HEK293 (cell line): Measurements from ENCODE around the gene CGB2.

ENCODE experiments used
- CTCF ChIA-PET: fragments of 350-600 bp; formaldehyde crosslinking; extraction: SDS; loops from one replicate; lab custom pipeline; 2021; ENCODE audit warnings: antibody characterized with exemption; lab: Yijun Ruan, JAX
- POLR2A ChIA-PET: fragments of 300-600 bp; formaldehyde crosslinking; extraction: SDS; loops from one replicate; lab custom pipeline; 2020; ENCODE audit warnings: antibody characterized with exemption, inconsistent platforms; lab: Yijun Ruan, JAX
- H3K27ac ChIP-seq: fragments of 200-500 bp; sonication (Bioruptor generic); 2 replicates; pipeline ENCODE4 v1.5.1; 2014; ENCODE audit warnings: low read depth, low read length, control low read depth, inconsistent platforms; ENCODE audit errors: extremely low read depth
- H3K36me3 ChIP-seq, 2 experiments: fragments of 200-500 bp in 1 of 2; sonication (Bioruptor generic) in 1 of 2; 1 replicate in 1 of 2; 2 replicates in 1 of 2; pipeline ENCODE4 v1.5.1; 2014 to 2017; ENCODE audit warnings: inconsistent platforms in 2 of 2, low read length in 2 of 2; ENCODE audit not compliant: control insufficient read depth in 2 of 2, insufficient read depth in 1 of 2
- H3K4me1 ChIP-seq: fragments of 200-500 bp; sonication (Bioruptor generic); 2 replicates; pipeline ENCODE4 v1.5.1; 2014; ENCODE audit warnings: mild to moderate bottlenecking, low read length, inconsistent platforms; ENCODE audit not compliant: control insufficient read depth, insufficient read depth
- H3K4me3 ChIP-seq: 2 replicates; pipeline ENCODE4 v1.5.1; 2011; ENCODE audit warnings: low read depth, mild to moderate bottlenecking, control low read depth, low read length, moderate library complexity
- H3K9me3 ChIP-seq: fragments of 200-500 bp; sonication (Bioruptor generic); 2 replicates; pipeline ENCODE4 v1.5.1; 2014; ENCODE audit warnings: low read depth, low read length, inconsistent platforms; ENCODE audit not compliant: control insufficient read depth, insufficient read depth
- EGR2 ChIP-seq: fragments of 450-650 bp; formaldehyde crosslinking; IDR thresholded peaks from 2 replicates; pipeline ENCODE4 v1.5.1; 2016; ENCODE audit warnings: low read depth, missing biosample characterization, missing genetic modification characterization
- KLF9 ChIP-seq: fragments of 450-650 bp; formaldehyde crosslinking; IDR thresholded peaks from 2 replicates; pipeline ENCODE4 v1.5.1; 2016; ENCODE audit warnings: missing biosample characterization, missing genetic modification characterization, low read depth
- RBAK ChIP-seq: fragments of 450-650 bp; formaldehyde crosslinking; IDR thresholded peaks from 2 replicates; pipeline ENCODE4 v1.5.1; 2016; ENCODE audit warnings: missing biosample characterization, missing genetic modification characterization
- ZBTB17 ChIP-seq: fragments of 450-650 bp; formaldehyde crosslinking; IDR thresholded peaks from 2 replicates; pipeline ENCODE4 v1.5.1; 2016; ENCODE audit warnings: missing biosample characterization, missing genetic modification characterization
- ZBTB21 ChIP-seq: fragments of 450-650 bp; formaldehyde crosslinking; IDR thresholded peaks from 2 replicates; pipeline ENCODE4 v1.5.1; 2017; ENCODE audit warnings: missing biosample characterization, missing genetic modification characterization
- ZFHX2 ChIP-seq: fragments of 450-650 bp; formaldehyde crosslinking; conservative IDR thresholded peaks from 2 replicates; pipeline ENCODE4 v1.5.1; 2016; ENCODE audit warnings: missing biosample characterization, missing genetic modification characterization
- ZIC2 ChIP-seq: fragments of 450-650 bp; formaldehyde crosslinking; IDR thresholded peaks from 2 replicates; pipeline ENCODE4 v1.5.1; 2016; ENCODE audit warnings: missing biosample characterization, missing genetic modification characterization
- ZNF114 ChIP-seq: fragments of 450-650 bp; formaldehyde crosslinking; IDR thresholded peaks from 2 replicates; pipeline ENCODE4 v1.5.0; 2017; ENCODE audit warnings: missing biosample characterization, missing genetic modification characterization
- ZNF184 ChIP-seq: fragments of 450-650 bp; IDR thresholded peaks from 2 replicates; pipeline ENCODE4 v1.5.1; 2018; ENCODE audit warnings: missing biosample characterization, mild to moderate bottlenecking, missing genetic modification characterization
- ZNF202 ChIP-seq: fragments of 450-650 bp; formaldehyde crosslinking; IDR thresholded peaks from 2 replicates; pipeline ENCODE4 v1.5.1; 2016; ENCODE audit warnings: missing biosample characterization, missing genetic modification characterization, borderline replicate concordance
- ZNF23 ChIP-seq: fragments of 450-650 bp; formaldehyde crosslinking; IDR thresholded peaks from 2 replicates; pipeline ENCODE4 v1.5.1; 2016; ENCODE audit warnings: missing biosample characterization, missing genetic modification characterization, borderline replicate concordance
- ZNF248 ChIP-seq: fragments of 450-650 bp; formaldehyde crosslinking; IDR thresholded peaks from 2 replicates; pipeline ENCODE4 v1.5.1; 2017; ENCODE audit warnings: missing biosample characterization, missing genetic modification characterization
- ZNF274 ChIP-seq, 2 experiments: fragments of 200-500 bp in 1 of 2; fragments of 450-650 bp in 1 of 2; sonication (Bioruptor generic) in 1 of 2; formaldehyde crosslinking in 1 of 2; IDR thresholded peaks; 2 replicates each; pipeline versions ENCODE4 v1.5.1 to v1.6.1; 2014 to 2016; ENCODE audit warnings: borderline replicate concordance in 1 of 2, inconsistent platforms in 1 of 2, low read length in 1 of 2, missing biosample characterization in 1 of 2, missing genetic modification characterization in 1 of 2
- ZNF335 ChIP-seq: fragments of 450-650 bp; formaldehyde crosslinking; conservative IDR thresholded peaks from 2 replicates; pipeline ENCODE4 v1.5.1; 2016; ENCODE audit warnings: missing biosample characterization, missing genetic modification characterization
- ZNF350 ChIP-seq: fragments of 450-650 bp; formaldehyde crosslinking; IDR thresholded peaks from 2 replicates; pipeline ENCODE4 v1.5.0; 2017; ENCODE audit warnings: missing biosample characterization, mild to moderate bottlenecking, missing genetic modification characterization
- ZNF394 ChIP-seq: fragments of 450-650 bp; formaldehyde crosslinking; IDR thresholded peaks from 2 replicates; pipeline ENCODE4 v1.5.1; 2016; ENCODE audit warnings: missing biosample characterization, missing genetic modification characterization, mild to moderate bottlenecking, moderate library complexity, borderline replicate concordance
- ZNF398 ChIP-seq: fragments of 450-650 bp; formaldehyde crosslinking; IDR thresholded peaks from 2 replicates; pipeline ENCODE4 v1.5.1; 2017; ENCODE audit warnings: missing biosample characterization, missing genetic modification characterization
- ZNF473 ChIP-seq: fragments of 450-650 bp; formaldehyde crosslinking; IDR thresholded peaks from 2 replicates; pipeline ENCODE4 v1.5.1; 2017; ENCODE audit warnings: missing biosample characterization, missing genetic modification characterization
- ZNF501 ChIP-seq: fragments of 450-650 bp; formaldehyde crosslinking; IDR thresholded peaks from 2 replicates; pipeline ENCODE4 v1.5.1; 2016; ENCODE audit warnings: missing biosample characterization, missing genetic modification characterization
- ZNF514 ChIP-seq: fragments of 450-650 bp; formaldehyde crosslinking; IDR thresholded peaks from 2 replicates; pipeline ENCODE4 v1.5.1; 2016; ENCODE audit warnings: missing biosample characterization, missing genetic modification characterization
- ZNF521 ChIP-seq: fragments of 450-650 bp; formaldehyde crosslinking; IDR thresholded peaks from 2 replicates; pipeline ENCODE4 v1.5.1; 2017; ENCODE audit warnings: missing biosample characterization, mild to moderate bottlenecking, missing genetic modification characterization
- ZNF610 ChIP-seq: fragments of 450-650 bp; formaldehyde crosslinking; IDR thresholded peaks from 2 replicates; pipeline ENCODE4 v1.5.1; 2016; ENCODE audit warnings: missing biosample characterization, missing genetic modification characterization, borderline replicate concordance
- ZNF629 ChIP-seq: fragments of 450-650 bp; formaldehyde crosslinking; IDR thresholded peaks from 2 replicates; pipeline ENCODE4 v1.5.1; 2017; ENCODE audit warnings: missing biosample characterization, missing genetic modification characterization
- ZNF670 ChIP-seq: fragments of 450-650 bp; formaldehyde crosslinking; IDR thresholded peaks from 2 replicates; pipeline ENCODE4 v1.5.1; 2016; ENCODE audit warnings: missing biosample characterization, missing genetic modification characterization, low read depth
- ZNF692 ChIP-seq: fragments of 450-650 bp; formaldehyde crosslinking; IDR thresholded peaks from 2 replicates; pipeline ENCODE4 v1.5.1; 2016; ENCODE audit warnings: missing biosample characterization, missing genetic modification characterization
- ZNF704 ChIP-seq: fragments of 450-650 bp; formaldehyde crosslinking; IDR thresholded peaks from 2 replicates; pipeline ENCODE4 v1.5.1; 2016; ENCODE audit warnings: missing biosample characterization, missing genetic modification characterization
- ZNF843 ChIP-seq: fragments of 450-650 bp; formaldehyde crosslinking; IDR thresholded peaks from 2 replicates; pipeline ENCODE4 v1.5.1; 2016; ENCODE audit warnings: missing biosample characterization, missing genetic modification characterization
- ZSCAN18 ChIP-seq: fragments of 450-650 bp; formaldehyde crosslinking; IDR thresholded peaks from 2 replicates; pipeline ENCODE4 v1.5.1; 2016; ENCODE audit warnings: missing biosample characterization, missing genetic modification characterization
- ZSCAN23 ChIP-seq: fragments of 450-650 bp; formaldehyde crosslinking; IDR thresholded peaks from 2 replicates; pipeline ENCODE4 v1.5.1; 2016; ENCODE audit warnings: missing biosample characterization, missing genetic modification characterization
- ZSCAN30 ChIP-seq: fragments of 450-650 bp; IDR thresholded peaks from 2 replicates; pipeline ENCODE4 v1.5.1; 2018; ENCODE audit warnings: missing biosample characterization, mild to moderate bottlenecking, missing genetic modification characterization, moderate library complexity

CGB2 gene

GRCh38 chr19:49011194-49011593 is 20.5 kb upstream of the CGB2 start (continued):
- TF ChIP-seq ZNF610 (tag by site-specific recombination) (no peak), ZNF394 (tag by site-specific recombination) (no peak), ZNF350 (no peak), ZNF843 (tag by site-specific recombination) (no peak), ZBTB17 (tag by site-specific recombination) (no peak)

GRCh38 chr19:49014123-49014869 is 17.4 kb upstream of the CGB2 start:
- H3K9me3 ChIP-seq = no peaks in the 10 kb centered on the region
- H3K36me3 ChIP-seq = peaks cover 19 to 67% of the 10 kb centered on the region in 2 experiments; a peak in 2 of 3 replicates
- peaks cover 5% of the 10 kb centered on the region for H3K4me1 ChIP-seq
- ChIA-PET POLR2A (interaction anchor here (1.0 to 2.7 kb wide), 5 partner anchors 14 to 56 kb away, joined by 3 to 19 read pairs (median 4); partner anchors contain the start of genes GYS1 and RUVBL2), CTCF (interaction anchor here (0.7 to 9.4 kb wide), 7 partner anchors 15 to 83 kb away, joined by 3 to 133 read pairs (median 4); partner anchors contain the start of gene CGB7)
- H3K4me3 ChIP-seq = no peak overlapping the region
- H3K27ac ChIP-seq = 0 out of 2 replicates have a peak overlapping the region, but pooled peaks have one; percentile 16
- 0 out of 2 replicates have a peak, but pooled peaks have one; percentile 15 for TF ChIP-seq EGR2 (tag by site-specific recombination)
- no peak for TF ChIP-seq ZNF521 (tag by site-specific recombination)
- no peak for TF ChIP-seq ZNF184 (tag by site-specific recombination)
- no peak for TF ChIP-seq ZNF114
- no peak for TF ChIP-seq KLF9 (tag by site-specific recombination)
- no peak for TF ChIP-seq ZNF335
- no peak for TF ChIP-seq RBAK
- TF ChIP-seq ZNF692 = no peak
- TF ChIP-seq ZNF274 (IDR thresholded peaks at IDR 0.05; ENCODE audit: low read length) = no peak
- no peak for TF ChIP-seq ZNF274 (tag by site-specific recombination; IDR thresholded peaks at IDR 0.05; ENCODE audit: borderline replicate concordance)
- TF ChIP-seq ZNF704 (tag by site-specific recombination) = no peak
- no peak for TF ChIP-seq ZNF514 (tag by site-specific recombination)
- TF ChIP-seq ZNF23 = no peak
- peak; percentile 39 for TF ChIP-seq ZNF398 (tag by site-specific recombination)
- TF ChIP-seq ZNF202 = no peak
- no peak for TF ChIP-seq ZSCAN18 (tag by site-specific recombination)
- peak; percentile 89 for TF ChIP-seq ZBTB21
- no peak for TF ChIP-seq ZIC2 (tag by site-specific recombination)
- TF ChIP-seq ZFHX2 (tag by site-specific recombination) = peak; percentile 69
- TF ChIP-seq ZSCAN23 (tag by site-specific recombination) = no peak
- peak; percentile 82 for TF ChIP-seq ZNF629 (tag by site-specific recombination)
- no peak for TF ChIP-seq ZNF473
- no peak for TF ChIP-seq ZNF501
- no peak for TF ChIP-seq ZNF670
- no peak for TF ChIP-seq ZSCAN30 (tag by site-specific recombination)
- TF ChIP-seq ZNF248 = no peak
